HFFc6 (cell line): Measurements from ENCODE around the gene CXADR. TPM values are rescaled to one million over a fixed set of nuclear protein-coding genes. Genes with fewer than 3 reads are reported as not detected.
A peak's percentile ranks its signal among the peaks of the same experiment; 100 is the strongest.

Experiments used
- DNase-seq: peaks from one replicate; pipeline ENCODE4 v3.0.0-alpha.2; 2018
- H3K27ac Mint-ChIP-seq: 2 replicates; pipeline ENCODE4 v1.8.0; 2020; ENCODE audit warnings: mild to moderate bottlenecking, mixed read lengths
- H3K27me3 Mint-ChIP-seq: 2 replicates; pipeline ENCODE4 v1.8.0; 2021; ENCODE audit warnings: mild to moderate bottlenecking, moderate library complexity, mixed read lengths; ENCODE audit not compliant: insufficient read depth
- H3K36me3 Mint-ChIP-seq: 2 replicates; pipeline ENCODE4 v1.8.0; 2021; ENCODE audit warnings: low read depth, mixed read lengths
- H3K4me1 Mint-ChIP-seq: 2 replicates; pipeline ENCODE4 v1.8.0; 2020; ENCODE audit warnings: low read depth, mixed read lengths
- H3K4me3 Mint-ChIP-seq: 2 replicates; pipeline ENCODE4 v1.8.0; 2020; ENCODE audit warnings: mild to moderate bottlenecking, moderate library complexity, mixed read lengths
- H3K9me3 Mint-ChIP-seq: 2 replicates; pipeline ENCODE4 v1.8.0; 2020; ENCODE audit warnings: mild to moderate bottlenecking, mixed read lengths
- total RNA-seq, 6 experiments: library from RNA; stranded (reverse); fragmentation: NEBNext Ultra II Directional; extraction: Animal tissue kit (Norgen Biotek cat#: 25700); gene quantifications; 2 replicates in 1 of 6; 3 replicates in 5 of 6; pipeline ENCODE4 v1.2.3, GENCODE V29; 2021
- TF ChIP-seq, protein P1 (sequence below): fragments of 200-600 bp; sonication (generic); IDR thresholded peaks from 2 replicates; pipeline ENCODE4 v1.5.0; 2021; ENCODE audit warnings: antibody characterized with exemption, mild to moderate bottlenecking

The CXADR gene
- total RNA-seq, 6 experiments from 2014 or later, result 0.05 to 0.28 (median 0.09) TPM; not detected in 2

DNA sequence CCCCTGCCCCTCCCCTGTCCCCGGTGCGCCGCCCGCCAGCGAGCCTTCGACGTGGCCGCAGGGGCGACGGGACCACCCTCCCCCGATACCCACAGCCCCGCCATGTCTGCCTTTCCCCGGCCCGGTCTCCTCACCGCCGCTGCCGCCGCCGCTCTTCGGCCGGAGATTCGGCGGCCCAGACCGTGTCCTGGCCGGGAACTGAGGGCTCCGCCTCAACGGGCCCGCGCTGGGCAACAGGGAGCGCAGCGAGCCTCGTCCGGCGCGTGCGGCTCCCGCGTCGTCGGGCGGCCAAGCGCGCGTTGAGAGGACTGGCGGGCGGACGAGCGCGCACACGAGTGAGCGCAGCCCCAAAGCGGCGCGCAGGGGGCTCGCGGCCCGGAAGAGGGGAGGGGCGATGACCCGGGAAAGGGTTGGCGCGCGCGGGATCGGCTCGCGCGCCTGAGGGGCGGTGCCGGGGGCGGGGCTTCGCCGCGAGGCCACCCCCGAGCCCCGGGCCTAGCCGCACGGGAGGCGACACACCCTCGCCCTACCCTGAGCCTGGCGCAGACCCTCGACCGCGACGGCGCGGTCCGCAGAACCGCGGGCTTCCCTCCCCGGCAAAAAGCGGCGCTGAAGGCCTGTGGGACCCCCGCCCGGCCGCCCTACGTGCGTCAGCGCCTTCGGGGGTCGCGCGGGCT is 99.9 kb downstream of the CXADR start, which contains the start of gene BTG3:
Gene BTG3, minus strand, starts transcription at position 337 of the 677 bp plus-strand sequence. CDS start 3,757 bp downstream, outside the sequence.
- Mint-ChIP-seq H3K36me3 (peaks cover 23% of the 10 kb centered on the region; the same call in 1 of the 2 replicates), H3K4me1 (peaks cover 28% of the 10 kb centered on the region), H3K9me3 (no peaks in the 10 kb centered on the region), H3K27me3 (peaks cover 2% of the 10 kb centered on the region), H3K4me3 (peak within 1 kb of the TSS; percentile 92), H3K27ac (peak within 1 kb of the TSS; percentile 95)
- peak; percentile 37 for DNase-seq
- TF ChIP-seq, protein P1, sequence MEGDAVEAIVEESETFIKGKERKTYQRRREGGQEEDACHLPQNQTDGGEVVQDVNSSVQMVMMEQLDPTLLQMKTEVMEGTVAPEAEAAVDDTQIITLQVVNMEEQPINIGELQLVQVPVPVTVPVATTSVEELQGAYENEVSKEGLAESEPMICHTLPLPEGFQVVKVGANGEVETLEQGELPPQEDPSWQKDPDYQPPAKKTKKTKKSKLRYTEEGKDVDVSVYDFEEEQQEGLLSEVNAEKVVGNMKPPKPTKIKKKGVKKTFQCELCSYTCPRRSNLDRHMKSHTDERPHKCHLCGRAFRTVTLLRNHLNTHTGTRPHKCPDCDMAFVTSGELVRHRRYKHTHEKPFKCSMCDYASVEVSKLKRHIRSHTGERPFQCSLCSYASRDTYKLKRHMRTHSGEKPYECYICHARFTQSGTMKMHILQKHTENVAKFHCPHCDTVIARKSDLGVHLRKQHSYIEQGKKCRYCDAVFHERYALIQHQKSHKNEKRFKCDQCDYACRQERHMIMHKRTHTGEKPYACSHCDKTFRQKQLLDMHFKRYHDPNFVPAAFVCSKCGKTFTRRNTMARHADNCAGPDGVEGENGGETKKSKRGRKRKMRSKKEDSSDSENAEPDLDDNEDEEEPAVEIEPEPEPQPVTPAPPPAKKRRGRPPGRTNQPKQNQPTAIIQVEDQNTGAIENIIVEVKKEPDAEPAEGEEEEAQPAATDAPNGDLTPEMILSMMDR, result no peak

- TF ChIP-seq, protein P1, result no peak
- Mint-ChIP-seq H3K36me3 (peaks cover 17% of the 10 kb centered on the region; the same call in 1 of the 2 replicates), H3K4me1 (peaks cover 23% of the 10 kb centered on the region), H3K9me3 (no peaks in the 10 kb centered on the region), H3K27me3 (peaks cover 2% of the 10 kb centered on the region), H3K4me3 (peak overlapping the region; percentile 79), H3K27ac (peak overlapping the region; percentile 53; the same call in 1 of the 2 replicates)
- DNase-seq, result no peak
Measured at GRCh38 chr21:17613242-17613676, 100.4 kb downstream of the CXADR start.

GRCh38 chr21:17616831-17617230 is 104.0 kb downstream of the CXADR start:
- peaks cover 3% of the 10 kb centered on the region for H3K27me3 Mint-ChIP-seq
- no peak overlapping the region for H3K4me3 Mint-ChIP-seq
- H3K36me3 Mint-ChIP-seq, result no peaks in the 10 kb centered on the region
- no peak for DNase-seq
- H3K4me1 Mint-ChIP-seq, result no peaks in the 10 kb centered on the region
- H3K9me3 Mint-ChIP-seq, result no peaks in the 10 kb centered on the region
- no peak overlapping the region for H3K27ac Mint-ChIP-seq
- TF ChIP-seq, protein P1, result no peak

DNA sequence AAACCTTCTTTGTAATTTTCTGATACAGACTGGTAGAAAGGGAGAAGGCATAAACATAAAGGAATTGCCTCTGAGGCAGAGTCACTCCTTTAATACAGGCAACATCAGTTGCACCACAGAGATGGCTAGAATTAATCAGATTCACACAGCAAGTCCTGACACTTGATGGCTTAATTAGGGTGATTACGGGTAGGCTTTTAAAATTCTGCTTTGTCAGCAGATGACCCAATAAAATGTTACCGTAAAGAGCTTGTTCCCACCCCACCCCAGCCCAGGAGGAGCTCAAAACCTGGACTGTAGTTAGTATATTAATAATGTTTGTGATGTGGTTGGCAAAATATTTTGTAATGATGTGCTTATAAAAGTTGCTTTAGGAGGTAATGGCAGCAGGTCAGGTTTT is 109.2 kb downstream of the CXADR start:
- no peak overlapping the region for H3K27ac Mint-ChIP-seq
- no peak overlapping the region for H3K4me3 Mint-ChIP-seq
- H3K36me3 Mint-ChIP-seq, result no peaks in the 10 kb centered on the region
- TF ChIP-seq, protein P1, result no peak
- no peaks in the 10 kb centered on the region for H3K4me1 Mint-ChIP-seq
- H3K27me3 Mint-ChIP-seq, result peaks cover 3% of the 10 kb centered on the region
- DNase-seq, result no peak
- H3K9me3 Mint-ChIP-seq, result no peaks in the 10 kb centered on the region

DNA sequence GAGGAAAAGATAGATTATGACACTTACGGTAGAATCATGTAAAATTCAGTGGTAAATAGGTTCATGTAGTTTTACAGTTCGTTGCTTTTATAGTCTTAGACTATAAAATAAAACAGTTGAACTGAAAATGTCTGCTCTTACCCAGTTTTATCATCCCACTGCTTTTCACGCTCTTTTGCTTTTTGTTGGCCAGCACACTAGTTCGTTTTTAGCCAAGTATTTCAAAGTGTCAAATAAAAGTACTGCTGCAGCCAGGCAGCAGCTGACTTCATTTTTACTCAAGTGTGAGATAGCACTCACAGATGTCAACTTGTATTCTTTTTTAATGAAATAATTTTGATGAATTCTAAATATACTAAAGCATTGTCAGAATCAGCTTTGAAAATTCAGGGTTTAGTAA is 118.4 kb downstream of the CXADR start:
- H3K9me3 Mint-ChIP-seq, result no peaks in the 10 kb centered on the region
- no peaks in the 10 kb centered on the region for H3K4me1 Mint-ChIP-seq
- no peak overlapping the region for H3K4me3 Mint-ChIP-seq
- no peak for DNase-seq
- TF ChIP-seq, protein P1, result no peak
- H3K27ac Mint-ChIP-seq, result no peak overlapping the region
- H3K36me3 Mint-ChIP-seq, result no peaks in the 10 kb centered on the region
- H3K27me3 Mint-ChIP-seq, result peaks cover 1% of the 10 kb centered on the region; the same call in 1 of the 2 replicates
